GM20431 (cell line): ENCODE measurements around the gene UGT1A8.

Source experiments
- in situ Hi-C: fragments of 300-500 bp; cut with MseI, MboI; formaldehyde crosslinking; loops from one replicate; pipeline ENCODE4 v1.15.0; 2020; ENCODE audit warnings: low sequenced_read_pairs; ENCODE audit not compliant: unreplicated experiment

UGT1A8 gene

GRCh38 chr2:233793465-233794127 is 176.2 kb downstream of the UGT1A8 start:
- in situ Hi-C loops: no loop called here

DNA sequence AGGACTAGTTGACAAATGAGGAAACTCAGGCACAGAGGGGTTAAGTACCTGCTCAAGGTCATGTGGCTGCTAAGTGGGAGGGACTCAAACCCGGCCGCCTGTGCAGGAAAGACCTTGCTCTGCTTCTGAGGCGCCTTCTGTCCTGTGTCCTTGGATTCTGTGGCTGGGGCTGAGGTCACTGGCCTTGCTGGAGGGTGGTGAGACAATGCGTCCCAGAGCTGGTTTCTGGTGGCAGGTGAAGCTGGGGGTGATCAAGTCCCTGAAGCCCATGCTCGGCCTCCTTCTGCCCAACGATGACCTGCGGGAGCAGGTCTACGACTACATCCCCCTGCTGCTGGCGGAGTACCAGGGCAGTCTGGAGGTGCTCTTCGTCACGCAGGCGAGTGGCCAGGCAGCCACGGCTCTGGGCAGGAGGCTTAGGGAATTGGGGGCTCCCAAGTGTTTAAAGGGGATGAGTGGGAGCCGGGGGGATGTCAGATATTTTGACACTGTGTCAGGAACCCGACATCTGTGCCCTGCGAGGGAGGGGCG is 176.8 kb downstream of the UGT1A8 start:
- in situ Hi-C loops: no loop called here

GRCh38 chr2:233795735-233796171 is 178.3 kb downstream of the UGT1A8 start:
- in situ Hi-C loops: no loop called here

- in situ Hi-C loops: no loop called here
These were observed 178.8 kb downstream of the UGT1A8 start for GRCh38 chr2:233796254-233796653.

- in situ Hi-C loops: no loop called here
These were observed 181.1 kb downstream of the UGT1A8 start for GRCh38 chr2:233798335-233799086.

GRCh38 chr2:233799087-233799665 is 181.7 kb downstream of the UGT1A8 start:
- in situ Hi-C loops: no loop called here

DNA sequence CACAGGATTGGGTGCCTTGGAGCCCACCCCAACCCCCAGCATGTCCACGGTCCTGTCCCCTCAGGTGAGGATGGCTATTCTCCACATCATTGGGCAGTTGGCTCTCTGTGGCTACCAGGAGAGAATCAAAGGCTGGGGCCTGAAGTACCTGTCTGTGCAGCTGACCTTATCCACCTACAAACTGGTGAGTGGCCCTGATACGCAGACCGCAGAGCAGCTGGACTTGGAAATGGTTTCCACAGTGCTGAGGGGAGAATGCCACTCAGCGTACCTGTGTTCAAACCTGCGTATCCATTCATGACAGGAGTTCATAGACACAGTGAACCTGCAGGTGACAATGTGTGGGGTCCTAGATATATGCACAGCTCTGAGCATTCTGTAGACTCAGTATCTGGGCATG is 182.3 kb downstream of the UGT1A8 start:
- in situ Hi-C loops: no loop called here

DNA sequence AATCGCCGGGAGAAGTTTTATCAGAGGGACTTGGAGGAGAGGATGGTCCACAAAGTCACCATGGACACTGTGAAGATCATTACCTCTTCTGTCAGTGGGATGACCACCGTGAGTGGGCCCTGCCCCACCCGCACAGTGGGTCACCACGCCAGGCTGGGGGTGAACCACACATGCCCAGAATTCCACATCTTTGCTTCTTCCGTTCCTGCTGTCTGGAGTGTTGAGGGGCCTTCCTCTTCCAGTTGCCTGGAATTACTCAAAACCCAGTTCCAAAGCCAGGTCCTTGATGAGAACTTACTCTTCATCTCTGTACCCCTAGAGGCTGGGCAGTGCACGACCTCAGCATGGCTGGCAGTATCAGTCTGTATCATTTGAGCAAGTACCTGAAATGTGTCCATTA is 182.8 kb downstream of the UGT1A8 start:
- in situ Hi-C loops: no loop called here

GRCh38 chr2:233801357-233802131 is 184.1 kb downstream of the UGT1A8 start:
- in situ Hi-C loops: no loop called here

GRCh38 chr2:233802132-233802815 is 184.8 kb downstream of the UGT1A8 start:
- in situ Hi-C loops: no loop called here

DNA sequence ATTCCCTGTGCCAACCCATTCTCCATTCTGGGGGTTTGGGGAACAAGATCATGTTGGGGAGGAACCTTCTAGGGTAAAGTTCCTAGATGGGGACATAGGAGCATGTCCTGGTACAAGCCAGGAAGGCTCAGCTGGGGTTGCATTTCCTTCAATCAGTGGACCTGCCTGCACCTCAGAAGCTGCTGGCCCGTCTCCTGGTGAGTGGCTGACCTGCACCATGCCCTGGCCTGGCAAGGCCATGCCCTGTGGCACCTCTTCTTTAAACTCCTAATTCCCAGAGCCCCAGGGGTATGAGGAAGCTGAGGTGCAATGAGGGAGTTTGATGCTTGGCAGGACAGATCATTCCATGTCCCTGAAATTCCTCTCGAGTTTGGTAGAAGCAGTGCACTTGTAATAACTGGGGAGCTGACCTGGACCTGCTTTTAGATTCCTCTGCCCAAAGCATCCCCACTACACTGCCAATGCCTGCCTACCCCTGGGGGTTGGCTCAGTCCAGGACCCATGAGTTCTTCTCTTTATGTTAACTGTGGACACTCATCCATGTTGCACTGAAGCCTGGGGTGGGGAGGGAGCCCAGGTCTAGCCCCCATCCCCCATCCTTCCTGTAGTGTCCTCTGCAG is 186.0 kb downstream of the UGT1A8 start:
- in situ Hi-C loops: no loop called here

GRCh38 chr2:233803994-233804393 is 186.6 kb downstream of the UGT1A8 start:
- in situ Hi-C loops: no loop called here

- in situ Hi-C loops: no loop called here
These were observed 189.9 kb downstream of the UGT1A8 start for GRCh38 chr2:233807215-233807865.

DNA sequence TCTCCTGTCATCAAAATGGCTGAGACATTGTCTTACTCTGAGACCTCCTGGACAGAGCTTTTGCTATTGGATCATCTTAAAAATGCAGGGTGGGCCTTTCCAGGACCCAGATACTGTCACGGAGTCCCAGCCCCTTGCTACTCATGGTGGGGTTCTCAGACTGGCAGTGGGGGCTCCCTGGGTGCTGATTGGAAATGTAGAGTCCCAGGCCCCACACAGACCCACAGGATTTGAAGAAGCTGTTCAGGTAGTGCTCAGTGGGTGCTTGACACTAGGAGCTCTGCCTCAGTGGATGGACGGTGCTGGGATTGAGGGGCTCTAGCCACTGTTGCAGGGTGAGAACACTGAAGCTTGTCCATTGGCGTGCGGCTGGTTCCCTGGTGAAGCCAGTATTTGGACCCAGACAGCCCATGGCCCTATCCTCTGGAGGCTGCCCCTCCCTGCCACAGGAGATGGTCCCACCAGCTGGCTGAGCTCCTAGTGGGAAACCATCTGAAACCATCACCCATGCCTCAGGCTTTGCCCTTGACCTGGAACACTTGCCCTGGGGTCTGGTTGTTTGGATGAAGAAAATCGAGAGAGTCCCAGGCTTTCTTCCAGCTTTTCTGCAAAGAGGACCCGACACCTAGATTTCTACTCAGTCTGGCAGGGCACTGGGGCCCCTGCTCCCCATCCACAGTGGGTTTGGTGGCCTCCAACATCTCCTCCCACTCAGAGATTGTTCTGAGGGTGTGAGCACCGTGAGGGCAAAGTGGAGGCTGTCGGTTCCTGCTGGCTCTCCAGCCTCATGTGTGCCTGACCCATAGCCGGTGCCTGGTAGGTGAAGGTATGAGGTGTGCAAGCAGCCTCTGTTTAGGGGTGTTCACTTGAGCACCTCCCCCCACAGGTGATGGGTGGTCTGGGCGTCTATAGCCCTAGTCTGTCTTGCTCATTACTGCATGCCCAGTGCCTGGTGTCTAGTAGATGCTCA is 190.8 kb downstream of the UGT1A8 start:
- in situ Hi-C loops: no loop called here

- in situ Hi-C loops: no loop called here
These were observed 193.0 kb downstream of the UGT1A8 start for GRCh38 chr2:233810385-233810784.

- in situ Hi-C loops: no loop called here
These were observed 193.7 kb downstream of the UGT1A8 start for GRCh38 chr2:233811087-233811486.

DNA sequence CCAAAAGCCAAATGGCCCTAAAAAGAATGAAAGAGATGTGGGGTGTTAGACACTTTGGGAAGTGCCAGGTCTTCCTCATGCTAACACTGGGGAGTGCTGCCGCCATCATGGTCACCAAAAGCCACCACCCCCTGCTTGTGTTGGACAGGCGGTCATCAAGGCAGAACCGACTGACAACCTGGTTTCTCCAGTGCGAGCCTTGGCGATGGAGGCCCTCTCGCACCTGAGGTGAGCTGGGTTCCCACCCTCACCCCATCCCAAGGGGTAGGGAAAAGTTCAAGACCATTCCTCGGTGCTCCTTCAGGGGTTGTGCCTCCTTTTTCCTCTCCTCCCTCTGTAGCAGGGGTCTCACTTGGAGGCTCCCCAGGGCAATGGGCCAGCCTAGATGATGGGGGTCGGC is 194.3 kb downstream of the UGT1A8 start:
- in situ Hi-C loops: no loop called here
